OCI-LY7 (cell line): ENCODE measurements around the gene JAML.

Source experiments
- CTCF ChIP-seq: fragments of 200-600 bp; sonication (generic); conservative IDR thresholded peaks from 2 replicates; pipeline ENCODE4 v1.5.1; 2014; ENCODE audit warnings: mild to moderate bottlenecking, antibody characterized with exemption, low read length, moderate library complexity, mixed read lengths
- EZH2phosphoT487 ChIP-seq: fragments of 200-600 bp; sonication (generic); IDR thresholded peaks from 2 replicates; pipeline ENCODE4 v1.6.1; 2018; ENCODE audit warnings: low read depth, borderline replicate concordance, mild to moderate bottlenecking, mixed run types, antibody characterized with exemption, low read length, moderate library complexity, mixed read lengths

GRCh38 chr11:118232659-118233058 lies 7.8 kb upstream of the JAML start:
- TF ChIP-seq CTCF (no peak), EZH2phosphoT487 (no peak)
